ENCODE measurements around the gene MYBPC1. TPM values are rescaled to one million over a fixed set of nuclear protein-coding genes. Genes with fewer than 3 reads are reported as not detected.

Gene MYBPC1
- total and polyA plus RNA-seq, 2 donors from 2014 or later = not detected

DNA sequence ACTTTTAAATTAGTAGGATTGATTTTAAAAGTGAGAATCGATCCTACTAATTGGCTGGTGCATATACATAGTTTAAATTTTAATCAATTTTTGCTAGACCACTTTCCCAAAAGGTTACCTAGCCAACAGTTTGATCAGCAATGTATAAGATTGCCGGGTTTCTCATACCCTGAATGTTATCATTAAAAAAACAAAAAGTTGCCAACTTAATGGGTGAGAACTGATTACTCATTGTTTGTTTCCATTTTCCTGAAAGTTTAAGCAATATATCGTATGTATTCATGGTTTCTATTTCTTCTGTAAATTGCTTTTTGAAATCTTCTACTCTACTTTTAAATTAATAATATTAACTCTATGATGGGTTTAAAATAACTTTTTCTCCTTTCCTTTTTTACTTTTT is 4.4 kb upstream of the MYBPC1 start:
- H3K27ac ChIP-seq (ENCODE audit: low read depth in 2 of 2, low read length in 2 of 2) = no peak overlapping the region
- no peaks in the 10 kb centered on the region for H3K9me3 ChIP-seq (ENCODE audit: control insufficient read depth in 2 of 3, insufficient read depth in 1 of 3, low read length in 3 of 3)
- intact Hi-C loops (cut with DNase I) = no loop called here
- H3K9ac ChIP-seq (ENCODE audit: low read length in 3 of 3) = no peak overlapping the region
- no peak overlapping the region for H3K4me3 ChIP-seq (ENCODE audit: low read length in 3 of 3)
- FAIRE-seq (no peak), DNase-seq (no peak)
- TF ChIP-seq, protein P1, sequence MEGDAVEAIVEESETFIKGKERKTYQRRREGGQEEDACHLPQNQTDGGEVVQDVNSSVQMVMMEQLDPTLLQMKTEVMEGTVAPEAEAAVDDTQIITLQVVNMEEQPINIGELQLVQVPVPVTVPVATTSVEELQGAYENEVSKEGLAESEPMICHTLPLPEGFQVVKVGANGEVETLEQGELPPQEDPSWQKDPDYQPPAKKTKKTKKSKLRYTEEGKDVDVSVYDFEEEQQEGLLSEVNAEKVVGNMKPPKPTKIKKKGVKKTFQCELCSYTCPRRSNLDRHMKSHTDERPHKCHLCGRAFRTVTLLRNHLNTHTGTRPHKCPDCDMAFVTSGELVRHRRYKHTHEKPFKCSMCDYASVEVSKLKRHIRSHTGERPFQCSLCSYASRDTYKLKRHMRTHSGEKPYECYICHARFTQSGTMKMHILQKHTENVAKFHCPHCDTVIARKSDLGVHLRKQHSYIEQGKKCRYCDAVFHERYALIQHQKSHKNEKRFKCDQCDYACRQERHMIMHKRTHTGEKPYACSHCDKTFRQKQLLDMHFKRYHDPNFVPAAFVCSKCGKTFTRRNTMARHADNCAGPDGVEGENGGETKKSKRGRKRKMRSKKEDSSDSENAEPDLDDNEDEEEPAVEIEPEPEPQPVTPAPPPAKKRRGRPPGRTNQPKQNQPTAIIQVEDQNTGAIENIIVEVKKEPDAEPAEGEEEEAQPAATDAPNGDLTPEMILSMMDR (IDR thresholded peaks at IDR 0.05; ENCODE audit: borderline replicate concordance, extremely low read depth, insufficient read depth) = no peak
- H3K36me3 ChIP-seq (ENCODE audit: control insufficient read depth in 2 of 3, insufficient read depth in 3 of 3, low read length in 3 of 3) = no peaks in the 10 kb centered on the region
- no peaks in the 10 kb centered on the region for H3K4me1 ChIP-seq (ENCODE audit: control insufficient read depth in 2 of 3, insufficient read depth in 2 of 3, low read depth in 1 of 3, low read length in 3 of 3)
- no peaks in the 10 kb centered on the region for H3K27me3 ChIP-seq (ENCODE audit: control insufficient read depth, insufficient read depth, low read length)

DNA sequence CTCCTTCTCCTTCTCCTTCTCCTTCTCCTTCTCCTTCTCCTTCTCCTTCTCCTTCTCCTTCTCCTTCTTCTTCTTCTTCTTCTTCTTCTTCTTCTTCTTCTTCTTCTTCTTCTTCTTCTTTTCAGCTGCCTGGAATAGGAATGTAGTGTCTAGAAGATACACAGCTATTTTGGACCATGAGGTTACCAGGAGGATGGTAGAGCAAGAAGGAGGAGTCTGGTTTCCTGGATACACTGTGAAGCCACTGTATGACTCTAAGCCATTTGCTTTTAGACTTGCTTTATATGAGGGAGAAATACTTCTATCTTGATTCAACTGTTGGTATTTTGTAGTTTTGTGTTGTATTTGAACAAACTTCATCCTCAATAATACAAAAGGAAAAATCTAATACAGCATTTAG is 3.0 kb upstream of the MYBPC1 start:
- no peak for DNase-seq
- intact Hi-C loops (cut with DNase I) = no loop called here
- Histone ChIP-seq H3K9me3 (ENCODE audit: control insufficient read depth in 2 of 3, insufficient read depth in 1 of 3, low read length in 3 of 3) (no peaks in the 10 kb centered on the region), H3K4me3 (ENCODE audit: low read length in 3 of 3) (no peak overlapping the region), H3K36me3 (ENCODE audit: control insufficient read depth in 2 of 3, insufficient read depth in 3 of 3, low read length in 3 of 3) (no peaks in the 10 kb centered on the region), H3K9ac (ENCODE audit: low read length in 3 of 3) (no peak overlapping the region), H3K27me3 (ENCODE audit: control insufficient read depth, insufficient read depth, low read length) (no peaks in the 10 kb centered on the region), H3K4me1 (ENCODE audit: control insufficient read depth in 2 of 3, insufficient read depth in 2 of 3, low read depth in 1 of 3, low read length in 3 of 3) (no peaks in the 10 kb centered on the region), H3K27ac (ENCODE audit: low read depth in 2 of 2, low read length in 2 of 2) (no peak overlapping the region)
- TF ChIP-seq, protein P1 (IDR thresholded peaks at IDR 0.05; ENCODE audit: borderline replicate concordance, extremely low read depth, insufficient read depth) = no peak
- FAIRE-seq = no peak

GRCh38 chr12:101592448-101592847 is 2.3 kb upstream of the MYBPC1 start:
- H3K4me3 ChIP-seq (ENCODE audit: low read length in 3 of 3) = no peak overlapping the region
- FAIRE-seq = no peak

More at GRCh38 chr12:101592448-101592847, 2.3 kb upstream of the MYBPC1 start:
- Histone ChIP-seq H3K27ac (ENCODE audit: low read depth in 2 of 2, low read length in 2 of 2) (no peak overlapping the region), H3K9me3 (ENCODE audit: control insufficient read depth in 2 of 3, insufficient read depth in 1 of 3, low read length in 3 of 3) (no peaks in the 10 kb centered on the region), H3K36me3 (ENCODE audit: control insufficient read depth in 2 of 3, insufficient read depth in 3 of 3, low read length in 3 of 3) (no peaks in the 10 kb centered on the region), H3K27me3 (ENCODE audit: control insufficient read depth, insufficient read depth, low read length) (no peaks in the 10 kb centered on the region), H3K9ac (ENCODE audit: low read length in 3 of 3) (no peak overlapping the region), H3K4me1 (ENCODE audit: control insufficient read depth in 2 of 3, insufficient read depth in 2 of 3, low read depth in 1 of 3, low read length in 3 of 3) (no peaks in the 10 kb centered on the region)
- intact Hi-C loops (cut with DNase I) = no loop called here
- DNase-seq = no peak
- TF ChIP-seq, protein P1 (IDR thresholded peaks at IDR 0.05; ENCODE audit: borderline replicate concordance, extremely low read depth, insufficient read depth) = no peak
